Medulla oblongata (tissue), 1 donor: Measurements from ENCODE around the gene CLCNKA.
"Not testable (repeated sequence)": the region's sequence is repeated elsewhere in the genome, so short reads cannot be mapped to it uniquely, and the experiment has no call there.

ENCODE experiments used
- DNase-seq: peaks from one replicate; pipeline ENCODE4 v3.0.0-alpha.2; 2015; ENCODE audit errors: extremely low spot score

The CLCNKA gene

DNA sequence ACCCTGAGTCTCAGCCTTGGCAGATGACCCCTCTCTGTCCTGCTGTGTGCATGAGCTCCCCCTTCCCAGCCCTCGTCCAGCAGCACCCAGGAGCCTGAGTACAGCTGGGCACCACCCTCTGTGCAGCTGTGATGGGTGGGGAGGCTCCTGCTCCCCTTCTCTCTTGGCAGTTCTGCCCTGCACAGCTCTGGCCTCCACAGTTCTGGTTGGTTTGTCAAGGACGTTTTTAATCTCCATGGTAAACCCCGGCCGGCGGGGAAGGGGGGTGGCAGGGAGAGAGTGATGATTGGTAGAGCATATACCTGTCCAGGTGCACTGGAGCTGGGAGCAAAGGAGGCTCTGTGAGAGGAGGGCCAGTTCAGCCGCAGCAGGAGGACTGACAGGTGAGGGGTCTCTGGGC is at the start of gene CLCNKA:
CLCNKA (plus strand) TSS at position 356 of the 400 bp plus-strand sequence. CDS start 584 bp downstream, outside the sequence.
- no peak for DNase-seq

DNA sequence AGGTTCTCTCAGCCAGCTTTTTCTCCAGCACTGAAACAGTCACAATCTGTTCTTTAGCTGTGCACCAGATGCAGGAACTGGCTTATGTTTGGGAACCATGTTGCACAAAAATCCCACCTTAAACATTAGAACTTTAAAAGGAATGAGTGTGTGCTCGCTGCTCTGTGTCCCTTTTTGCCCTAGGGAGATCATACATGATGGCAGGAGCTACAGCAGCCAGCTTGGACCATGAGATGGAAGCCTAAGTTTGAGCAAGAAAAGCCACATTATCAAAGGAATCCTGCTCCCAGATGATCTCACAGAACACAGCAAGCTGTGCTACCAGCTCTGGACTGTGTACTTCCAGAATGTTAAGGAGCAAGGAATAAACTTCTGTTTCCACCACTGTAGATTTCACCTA is 49.4 kb upstream of the CLCNKA start:
- DNase-seq, result no peak

DNA sequence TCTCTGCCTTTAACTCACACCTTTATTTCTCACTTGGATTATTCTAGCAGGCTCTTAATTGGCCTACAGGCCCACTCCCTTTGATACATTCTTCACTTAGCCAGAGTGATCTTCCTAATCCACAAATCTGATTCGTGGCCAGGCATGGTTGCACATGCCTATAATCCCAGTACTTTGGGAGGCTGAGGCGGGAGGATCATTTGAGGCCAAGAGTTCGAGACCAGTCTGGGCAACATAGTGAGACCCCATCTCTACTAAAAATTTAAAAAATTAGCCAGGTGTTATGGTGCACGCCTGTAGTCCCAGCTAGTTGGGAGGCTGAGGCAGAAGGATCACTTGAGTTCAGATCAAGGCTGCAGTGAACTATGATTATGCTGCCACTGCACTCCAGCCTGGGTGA is 48.1 kb upstream of the CLCNKA start:
- no peak for DNase-seq

DNA sequence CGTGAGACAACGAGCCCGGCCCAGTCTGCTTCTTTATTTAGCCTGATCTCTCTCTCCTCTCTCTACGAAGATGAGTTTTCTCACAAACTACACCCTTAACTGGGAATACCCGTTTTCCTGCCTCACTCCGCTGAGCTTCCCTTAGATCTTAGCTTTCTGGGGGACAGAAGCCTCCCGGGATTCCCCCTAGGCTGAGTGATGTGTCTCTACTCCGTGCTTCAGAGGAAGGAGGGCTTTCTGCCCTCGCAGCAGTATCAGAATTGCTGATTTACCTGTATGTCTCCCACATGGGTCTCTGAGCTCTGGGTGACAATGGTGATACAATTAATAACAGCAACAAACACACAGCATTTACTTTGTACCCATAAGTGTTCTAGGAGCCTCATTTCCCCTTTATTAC is 47.0 kb upstream of the CLCNKA start:
- DNase-seq, result no peak

DNA sequence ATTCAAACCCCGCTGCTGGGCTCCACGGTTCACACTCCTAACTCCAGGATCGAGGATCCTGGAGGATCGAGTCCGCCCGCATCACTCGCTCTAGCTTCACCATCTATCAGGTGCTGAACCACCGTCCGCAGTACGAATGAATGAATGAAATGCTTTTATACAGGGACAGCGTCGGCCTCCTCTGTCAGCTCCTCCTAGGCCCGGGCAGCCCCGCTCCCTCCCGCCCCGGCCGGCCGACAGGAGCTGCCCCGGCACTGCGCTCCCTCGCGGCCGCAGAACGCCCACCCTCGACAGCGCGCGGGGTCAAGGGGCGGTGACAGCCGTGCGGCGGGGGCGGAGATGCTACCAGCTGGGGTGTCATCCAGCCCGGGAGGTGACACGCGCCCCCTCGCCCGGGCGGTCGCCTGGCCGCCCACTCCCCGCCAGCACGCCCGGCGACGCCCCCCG is 46.5 kb upstream of the CLCNKA start:
- peak; percentile 48 for DNase-seq

DNA sequence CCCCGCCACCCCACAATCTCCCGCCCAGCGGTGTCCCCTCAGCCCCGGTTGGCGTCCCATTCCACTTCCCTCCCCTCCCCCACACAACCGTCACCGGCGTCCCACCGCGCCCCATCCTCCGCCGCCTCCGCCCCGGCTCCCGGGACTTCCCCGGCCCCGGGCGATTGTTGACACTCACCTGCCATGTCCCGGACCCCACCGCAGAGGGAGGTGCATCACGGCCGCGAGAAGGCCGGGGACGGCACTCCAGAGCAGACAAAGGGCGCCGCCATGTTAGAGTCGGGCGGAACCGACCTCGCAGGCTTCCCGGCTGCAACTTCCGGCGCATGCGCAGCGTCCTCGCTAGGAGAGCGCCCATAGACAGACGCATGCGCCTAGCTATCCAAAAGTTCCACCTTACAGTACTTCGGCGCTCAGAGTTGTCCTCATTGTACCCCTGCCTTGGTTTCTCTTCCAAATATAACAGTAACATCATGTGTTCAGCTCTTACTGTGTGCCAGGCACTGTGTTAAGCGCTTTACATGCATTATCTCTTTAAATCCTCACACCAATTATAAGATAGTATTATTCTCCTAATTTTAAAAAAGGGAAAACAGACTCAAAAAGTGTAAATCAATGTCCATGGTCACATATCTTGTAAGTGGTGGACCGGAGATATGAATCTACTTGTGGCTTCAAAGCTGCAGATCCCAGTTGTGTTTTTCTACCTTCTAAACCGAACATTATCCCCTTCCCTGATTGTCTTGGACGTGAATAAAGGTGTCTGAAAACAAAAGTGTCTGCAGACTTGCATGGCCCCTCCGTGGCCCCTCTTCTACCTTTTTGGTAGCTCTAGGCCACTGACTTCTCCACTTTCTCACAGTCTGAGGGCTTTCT is 45.8 kb upstream of the CLCNKA start, which contains the start of gene ZBTB17:
ZBTB17 (minus strand) TSS at position 297 of the 876 bp plus-strand sequence. CDS start 27,606 bp downstream, outside the sequence.
- DNase-seq, result peak; percentile 93

DNA sequence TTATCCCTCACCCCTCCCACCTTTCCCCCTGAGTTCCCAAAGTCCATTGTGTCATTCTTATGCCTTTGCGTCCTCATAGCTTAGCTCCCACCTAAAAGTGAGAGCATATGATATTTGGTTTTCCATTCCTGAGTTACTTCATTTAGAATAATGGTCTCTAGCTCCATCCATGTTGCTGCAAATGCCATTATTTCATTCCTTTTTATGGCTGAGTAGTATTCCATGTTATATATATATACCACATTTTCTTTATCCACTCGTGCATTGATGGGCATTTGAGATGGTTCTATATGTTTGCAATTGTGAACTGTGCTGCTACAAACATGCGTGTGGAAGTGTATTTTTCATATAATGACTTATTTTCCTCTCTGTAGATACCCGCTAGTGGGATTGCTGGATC is 43.9 kb upstream of the CLCNKA start:
- not testable (repeated sequence) for DNase-seq

DNA sequence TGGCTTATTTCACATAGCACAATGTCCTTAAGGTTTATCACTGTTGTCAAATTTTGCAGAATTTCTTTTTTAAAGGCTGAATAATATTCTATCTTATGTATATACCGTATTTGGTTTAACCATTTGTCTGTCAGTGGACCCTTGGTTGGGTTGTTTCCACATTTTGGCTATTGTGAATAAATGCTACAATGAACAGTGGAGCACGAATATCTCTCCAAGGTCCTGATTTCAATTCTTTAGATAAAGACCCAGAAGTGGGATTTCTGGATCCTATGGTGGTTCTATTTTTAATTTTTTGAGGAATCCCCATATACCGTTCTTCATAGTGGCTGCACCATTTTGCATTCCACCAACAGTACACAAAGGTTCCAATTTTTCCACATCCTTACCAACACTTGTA is 40.2 kb upstream of the CLCNKA start:
- no peak for DNase-seq

DNA sequence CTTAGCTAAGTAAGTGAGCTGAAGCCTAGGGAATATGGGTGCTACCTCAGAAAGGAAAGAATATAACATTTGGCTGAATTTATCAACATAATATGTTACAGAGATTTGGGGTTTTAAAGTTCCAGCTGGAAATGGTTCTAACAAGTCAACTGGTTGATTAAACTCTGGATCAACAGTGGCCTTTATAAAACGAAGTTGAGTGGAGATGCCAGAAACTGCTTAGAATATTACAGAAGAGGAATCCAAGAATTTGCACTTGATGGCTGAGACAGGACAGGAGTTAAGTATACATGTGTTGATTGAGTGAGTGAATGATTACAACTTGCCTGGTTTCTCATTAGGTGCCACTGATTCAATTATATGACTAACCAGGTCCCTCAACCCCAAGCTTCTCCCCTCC is 38.6 kb upstream of the CLCNKA start:
- no peak for DNase-seq

DNA sequence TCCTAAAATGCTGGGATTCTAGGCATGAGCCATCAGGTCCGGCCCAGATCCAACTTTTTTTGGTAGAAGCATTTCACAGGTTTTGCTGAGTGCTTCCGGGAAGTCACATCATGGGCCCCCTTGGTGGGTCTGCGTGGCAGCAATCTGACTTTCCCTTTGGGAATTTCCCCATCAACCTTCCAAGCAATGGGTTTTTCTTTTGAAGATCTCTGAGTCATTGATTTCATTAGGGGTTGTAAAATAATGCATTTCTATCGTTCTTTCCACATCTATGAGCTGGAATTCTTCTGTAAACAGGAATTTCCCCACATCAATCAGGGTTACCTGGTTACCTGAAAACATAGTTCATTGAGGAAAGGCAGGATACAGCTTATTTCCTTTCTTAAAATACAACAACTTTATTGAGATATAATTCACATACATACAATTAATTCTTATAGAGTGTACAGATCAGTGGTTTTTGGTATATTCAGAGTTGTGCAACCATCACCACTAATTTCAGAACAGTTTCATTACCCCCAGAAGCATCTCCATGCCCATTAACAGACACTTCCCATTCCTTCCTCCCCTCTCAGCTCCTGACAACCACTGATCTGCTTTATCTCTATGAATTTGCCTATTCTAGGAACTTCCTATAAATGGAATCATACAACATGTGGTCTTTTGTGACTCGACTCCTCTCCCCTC is 36.1 kb upstream of the CLCNKA start:
- no peak for DNase-seq

DNA sequence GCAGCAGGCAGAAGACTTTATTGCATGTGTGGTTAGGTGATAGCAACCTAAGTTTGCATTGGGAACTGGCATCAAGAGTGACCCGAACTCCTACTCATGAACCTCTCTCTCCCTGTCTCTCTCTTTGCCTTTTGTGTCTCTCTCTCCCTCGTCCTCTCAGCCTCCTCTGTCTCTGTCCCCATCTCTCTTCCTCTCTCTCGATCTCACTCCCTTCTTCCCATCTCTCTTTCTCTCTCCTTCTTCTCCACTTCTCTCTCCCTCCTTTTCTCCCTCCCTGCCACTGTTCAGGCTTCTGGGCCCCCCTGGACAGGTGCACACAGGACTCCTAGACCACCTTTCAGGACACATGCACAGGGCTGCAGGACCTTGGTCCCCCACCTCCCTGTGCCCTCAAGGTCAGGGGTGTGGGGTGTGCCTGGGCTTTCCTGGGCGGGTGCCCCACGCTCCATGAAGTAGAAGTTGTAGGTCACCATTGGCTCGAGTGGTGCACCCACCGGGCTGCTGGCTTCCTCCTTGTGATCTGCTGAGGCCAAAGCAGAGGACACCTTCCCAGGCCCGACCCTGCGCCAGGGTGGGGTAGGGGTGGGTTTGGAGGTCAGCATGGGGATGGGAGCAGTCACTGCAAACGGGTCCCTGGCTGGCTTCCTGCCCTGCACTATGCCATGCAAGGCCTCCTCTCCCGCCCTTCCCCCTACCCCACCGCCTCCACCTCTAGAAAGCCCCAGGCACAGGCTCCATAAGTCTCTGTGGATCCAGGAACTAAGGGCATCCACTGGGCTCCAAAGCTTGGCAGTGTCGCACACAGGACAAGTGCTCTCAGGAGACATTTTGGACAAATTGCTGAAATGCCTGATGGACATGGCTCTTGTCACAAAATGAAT is 32.7 kb upstream of the CLCNKA start:
- no peak for DNase-seq

DNA sequence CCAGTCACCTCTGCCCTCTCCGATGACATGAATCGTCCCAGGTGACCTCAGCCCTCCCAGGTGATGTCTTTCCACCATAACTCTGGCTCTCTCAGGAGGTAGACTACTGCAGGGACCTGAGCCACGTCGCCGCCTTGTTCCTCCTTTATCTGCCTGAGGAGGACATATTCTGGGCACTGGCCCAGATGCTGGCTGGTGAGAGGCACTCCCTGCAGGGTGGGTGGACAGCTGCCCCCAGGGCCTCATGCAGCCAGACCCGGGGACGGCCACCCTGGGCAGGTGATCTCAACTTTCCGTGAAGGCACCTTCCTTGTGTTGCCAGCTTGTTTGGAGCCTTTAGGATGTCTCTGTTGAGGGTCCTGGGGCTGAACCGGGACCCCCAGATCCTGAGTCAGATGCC is 32.1 kb upstream of the CLCNKA start:
- no peak for DNase-seq

DNA sequence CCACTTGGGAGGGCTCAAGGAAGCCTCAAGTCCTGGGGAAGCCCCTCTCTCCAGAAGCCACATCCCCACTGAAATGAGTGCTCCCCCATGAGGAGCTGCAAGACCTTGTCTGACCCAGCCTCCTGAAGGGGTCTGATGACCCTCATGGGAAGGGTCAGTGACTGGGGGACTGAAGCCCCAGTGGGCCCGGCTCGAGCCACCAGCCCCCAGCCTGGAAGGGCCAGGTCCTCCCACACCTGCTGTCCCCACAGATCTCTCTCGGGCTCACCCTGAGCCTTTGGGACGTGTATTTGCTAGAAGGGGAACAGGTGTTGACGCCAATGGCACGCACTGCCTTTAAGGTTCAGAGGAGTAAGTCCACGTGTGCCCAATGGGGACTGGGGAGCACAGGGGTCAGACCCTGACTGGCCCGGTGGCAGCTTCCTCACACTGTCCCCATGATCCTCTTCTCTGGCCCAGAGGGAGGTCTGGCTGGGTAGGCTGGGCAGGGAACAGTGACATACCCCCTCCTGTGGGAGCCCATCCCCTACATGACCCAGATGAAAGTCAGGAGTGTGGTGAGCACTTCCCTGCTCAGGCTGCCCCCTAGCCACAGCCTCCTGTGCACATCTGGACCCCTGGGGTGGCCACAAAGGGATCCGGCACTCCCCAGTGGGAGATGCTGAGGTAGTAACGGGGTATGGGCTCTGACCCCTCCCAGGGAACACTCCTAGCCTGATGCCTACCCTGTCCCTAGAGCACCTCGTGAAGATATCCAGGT is 30.2 kb upstream of the CLCNKA start:
- no peak for DNase-seq

DNA sequence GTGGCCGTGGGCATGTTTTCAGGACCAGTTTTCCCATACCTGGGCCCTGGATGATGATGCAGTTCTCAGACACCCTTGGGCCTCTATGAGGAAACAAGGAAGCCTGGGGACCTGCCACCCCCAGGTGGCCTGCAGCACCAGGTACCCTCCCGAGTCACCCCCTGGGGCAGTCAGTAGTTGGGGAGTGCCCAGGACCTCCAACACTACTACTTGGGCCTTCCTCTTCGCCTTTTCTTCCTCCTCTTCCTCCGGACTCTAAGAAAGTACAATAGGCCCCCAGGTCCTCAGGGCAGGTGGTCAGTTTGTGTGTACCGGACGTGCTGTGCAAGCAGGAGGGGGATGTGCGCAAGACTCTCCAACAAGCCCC is 29.7 kb upstream of the CLCNKA start:
- DNase-seq, result no peak

DNA sequence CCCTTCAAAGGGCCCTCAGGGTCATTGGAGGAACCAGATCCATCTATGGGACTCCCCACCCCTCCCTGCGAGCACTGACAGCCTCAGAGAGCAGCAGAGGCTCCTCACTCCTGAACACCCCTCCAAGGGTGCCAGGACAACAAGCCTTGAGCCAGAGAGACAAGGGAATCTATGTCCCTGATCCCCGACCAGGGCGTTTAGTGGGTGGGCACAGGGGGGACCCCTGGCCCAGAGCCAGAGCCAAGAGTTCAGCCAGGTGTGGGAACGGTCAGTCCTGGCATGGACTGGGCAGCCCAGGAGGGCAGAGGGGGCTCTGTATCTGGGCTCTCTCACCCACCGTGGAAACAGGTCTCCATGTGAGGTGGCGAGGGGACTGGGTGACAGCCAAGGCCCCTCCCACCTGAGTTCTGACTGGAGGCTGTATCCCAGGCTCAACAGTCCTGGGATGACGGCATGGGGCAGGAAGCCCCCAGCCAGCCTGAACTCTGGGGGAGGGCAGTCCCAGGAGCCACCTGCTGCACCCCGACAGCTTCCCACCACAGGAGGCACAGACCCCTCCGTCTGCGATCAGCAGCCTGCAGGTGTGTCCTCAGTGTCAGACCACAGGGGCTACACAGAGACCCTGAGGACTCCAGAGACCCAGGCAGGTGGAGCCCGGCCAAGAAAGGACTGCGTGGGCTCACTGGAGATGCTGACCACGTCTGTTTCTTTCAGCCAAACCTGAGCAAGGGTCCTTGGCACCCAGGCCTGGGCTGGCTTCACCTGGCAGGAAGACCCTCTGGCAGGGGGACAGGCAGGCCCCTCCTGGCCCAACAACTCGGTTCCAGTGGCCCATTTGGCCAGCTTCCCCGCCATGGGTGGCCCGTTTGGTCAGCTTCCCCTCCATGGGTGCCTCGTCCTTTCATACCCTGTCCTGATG is 29.0 kb upstream of the CLCNKA start:
- DNase-seq, result no peak

DNA sequence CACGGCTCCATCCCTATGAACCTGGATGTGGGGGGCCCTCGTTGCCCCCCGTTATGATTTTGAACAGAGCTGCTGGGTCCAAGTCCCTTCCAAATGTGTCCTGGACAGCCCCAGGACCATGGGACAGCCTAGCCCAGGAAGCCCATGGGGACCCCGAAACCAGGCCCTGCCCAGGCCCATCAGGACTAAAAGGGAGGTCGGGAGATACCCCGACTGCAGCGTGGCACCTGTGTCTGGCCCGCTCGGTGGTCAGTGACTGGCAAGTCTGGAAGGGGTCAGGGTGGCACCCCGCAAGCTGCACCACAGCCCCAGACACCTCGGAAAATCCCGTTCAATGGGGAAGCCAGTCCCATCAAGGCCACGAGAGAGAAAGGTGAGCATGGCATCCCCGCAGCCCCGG is 28.2 kb upstream of the CLCNKA start:
- DNase-seq, result no peak

DNA sequence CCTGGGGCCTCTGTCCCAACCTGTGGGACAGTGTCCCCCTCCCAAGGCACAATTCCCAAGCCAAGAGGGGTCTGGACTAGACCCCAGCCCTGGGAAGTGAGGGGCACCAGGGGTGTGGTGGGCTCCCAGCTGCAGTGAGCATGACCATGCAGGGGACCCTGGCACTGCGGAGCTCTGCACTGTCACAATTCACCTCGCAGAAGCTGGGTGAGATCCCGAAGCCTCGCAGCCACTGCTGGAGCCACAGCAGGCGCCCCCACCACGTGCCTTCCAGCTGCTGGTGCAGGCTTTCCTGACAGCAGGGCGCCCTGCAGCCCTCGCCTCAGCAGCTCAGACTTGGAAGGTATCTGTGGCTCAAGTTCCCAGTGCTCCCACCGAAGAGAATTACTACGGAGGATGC is 27.8 kb upstream of the CLCNKA start:
- DNase-seq, result no peak

DNA sequence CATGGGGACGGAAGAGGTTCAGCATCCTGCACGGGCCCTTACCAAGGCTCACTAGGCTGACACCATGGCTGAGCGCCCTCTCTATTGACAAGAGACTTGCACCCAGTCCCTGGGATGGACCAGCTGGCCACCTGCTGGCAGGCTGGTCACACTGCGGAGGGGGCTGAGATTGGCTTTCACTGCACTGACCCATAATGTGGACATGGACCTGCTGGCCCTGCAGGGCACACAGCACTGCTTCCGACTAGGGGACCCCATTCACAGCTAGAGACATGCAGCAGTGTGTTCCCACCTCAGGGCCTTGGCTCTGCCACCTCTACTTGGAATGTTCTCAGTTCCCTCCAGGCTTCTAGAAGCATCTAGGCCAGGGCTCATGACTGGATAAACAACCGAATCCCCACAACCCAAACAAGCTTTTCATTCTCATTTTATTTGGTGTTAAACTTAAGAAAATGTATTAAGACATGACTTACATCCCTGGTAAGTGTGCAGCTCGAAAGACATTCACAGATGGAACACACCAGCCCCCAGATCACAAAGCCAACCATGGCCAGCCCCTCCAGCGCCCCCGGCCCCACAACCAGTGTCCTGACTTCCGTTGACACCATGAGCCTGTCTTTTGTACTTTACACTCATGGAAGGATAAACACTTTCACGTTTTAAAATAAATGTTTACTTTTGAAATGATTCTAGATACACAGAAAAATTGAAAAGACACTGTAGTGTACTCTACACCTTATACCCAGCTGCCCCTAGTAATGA is 27.1 kb upstream of the CLCNKA start:
- peak; percentile 84 for DNase-seq

DNA sequence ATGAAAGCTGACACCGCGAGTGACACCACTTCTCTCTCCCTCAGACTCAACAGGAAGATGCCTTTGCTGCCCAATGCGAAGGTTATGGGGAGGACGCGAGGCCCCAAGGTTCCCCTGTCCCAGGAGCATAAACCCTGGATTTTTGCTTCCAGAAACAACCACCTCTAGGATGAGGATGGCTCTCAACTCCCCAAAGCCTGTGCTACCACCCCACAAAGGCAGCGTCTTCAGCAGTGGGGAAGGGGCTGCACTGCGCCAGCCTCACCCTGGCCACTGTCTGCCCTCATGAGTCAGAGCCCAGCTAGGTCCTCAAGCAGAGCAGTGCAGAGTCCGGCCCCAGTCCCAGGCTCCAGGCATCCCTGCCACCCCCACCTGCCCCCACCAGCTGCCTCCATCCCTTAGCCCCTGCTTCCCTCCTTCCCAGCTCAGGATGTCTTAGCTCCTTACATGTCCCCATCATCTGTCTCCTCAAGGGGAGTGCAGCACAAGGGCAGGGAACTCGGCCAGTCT is 24.7 kb upstream of the CLCNKA start:
- DNase-seq, result no peak
